Endothelial cell of coronary artery (primary cell): ENCODE results near the gene C9orf40. TPM values are rescaled to one million over a fixed set of nuclear protein-coding genes. Genes with fewer than 3 reads are reported as not detected.

Experiments used
- total RNA-seq: library from RNA; depleted of rRNA; stranded (reverse); fragments of >200 nt; gene quantifications from 2 replicates; pipeline ENCODE4 v1.2.3, GENCODE V29; 2014

C9orf40 gene
- 3.1 and 3.6 TPM in 2 replicates for total RNA-seq

GRCh38 chr9:74952201-74953151 lies at the start of gene C9orf40:
Gene C9orf40, minus strand, starts transcription at chr9:74952912. Its CDS starts 301 bp downstream, at chr9:74952611.

Other genes with a start within 250 kb of the C9orf40 start
- under 0.01 TPM in 2 replicates for gene TRPM6, start 65.0 kb downstream of the C9orf40 start, total RNA-seq
- gene CARNMT1, start 75.4 kb upstream of the C9orf40 start, total RNA-seq, result 18.2 and 20.0 TPM in 2 replicates
- gene NMRK1, start 135.2 kb upstream of the C9orf40 start, total RNA-seq, result 28.6 and 29.7 TPM in 2 replicates
- 88.1 and 101 TPM in 2 replicates for gene OSTF1, start 135.6 kb upstream of the C9orf40 start, total RNA-seq